ENCODE measurements around the gene RUNX3. TPM values are rescaled to one million over a fixed set of nuclear protein-coding genes. Genes with fewer than 3 reads are reported as not detected.

The RUNX3 gene
- total and polyA plus RNA-seq, 4 donors, result 0.43 to 1.1 (median 0.88) TPM

DNA sequence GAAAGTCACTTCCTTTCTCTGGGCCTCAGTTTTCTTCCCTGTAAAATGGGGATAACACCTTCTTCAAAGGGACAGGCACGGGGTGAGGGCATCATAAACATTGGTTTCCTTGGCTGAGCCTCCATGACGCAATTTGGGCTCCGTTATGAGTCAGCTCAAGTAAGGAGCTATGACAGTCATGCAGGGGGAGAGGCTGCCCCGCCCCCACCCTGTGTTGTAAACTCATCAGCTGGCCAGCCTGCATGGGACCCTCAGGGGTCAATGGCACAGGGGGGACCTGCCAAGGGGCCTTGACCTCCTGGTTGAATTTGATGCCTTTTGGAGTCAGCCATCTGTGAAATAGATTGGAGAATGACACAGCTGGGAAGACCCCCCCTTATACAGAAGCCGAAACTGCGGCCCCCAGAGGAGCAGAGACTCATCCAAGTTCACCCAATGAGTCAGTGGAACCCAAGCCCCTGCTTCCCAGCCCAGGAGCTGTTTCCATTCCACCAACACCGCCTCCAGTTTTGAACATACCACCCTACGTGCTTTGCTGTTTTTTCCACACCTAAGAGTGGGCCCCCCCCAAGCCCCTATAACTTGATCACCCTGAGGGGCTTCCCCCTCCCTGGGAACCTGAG lies 36.8 kb upstream of the RUNX3 start:
- DNase-seq (ENCODE audit: low spot score), result no peak
- H3K27ac ChIP-seq (ENCODE audit: low read depth in 1 of 2, low read length in 2 of 2), result no peak overlapping the region
- peaks cover 0 to 4% (median 0%) of the 10 kb centered on the region in 4 donors for H3K27me3 ChIP-seq (ENCODE audit: control insufficient read depth in 4 of 4, insufficient read depth in 4 of 4, low read length in 3 of 4)
- TF ChIP-seq HNF4G (IDR thresholded peaks at IDR 0.05), result no peak
- no peak for TF ChIP-seq YY1 (IDR thresholded peaks at IDR 0.05)
- no peak for TF ChIP-seq NR2F2 (IDR thresholded peaks at IDR 0.05)
- TF ChIP-seq, protein P1, sequence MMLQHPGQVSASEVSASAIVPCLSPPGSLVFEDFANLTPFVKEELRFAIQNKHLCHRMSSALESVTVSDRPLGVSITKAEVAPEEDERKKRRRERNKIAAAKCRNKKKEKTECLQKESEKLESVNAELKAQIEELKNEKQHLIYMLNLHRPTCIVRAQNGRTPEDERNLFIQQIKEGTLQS (IDR thresholded peaks at IDR 0.05), result no peak
- no peak for TF ChIP-seq FOXA2 (IDR thresholded peaks at IDR 0.05)
- no peak for TF ChIP-seq EGR1 (IDR thresholded peaks at IDR 0.05; ENCODE audit: low read depth in 2 of 2)
- no peak for TF ChIP-seq RAD21 (IDR thresholded peaks at IDR 0.05)
- TF ChIP-seq, protein P2, sequence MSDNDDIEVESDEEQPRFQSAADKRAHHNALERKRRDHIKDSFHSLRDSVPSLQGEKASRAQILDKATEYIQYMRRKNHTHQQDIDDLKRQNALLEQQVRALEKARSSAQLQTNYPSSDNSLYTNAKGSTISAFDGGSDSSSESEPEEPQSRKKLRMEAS (IDR thresholded peaks at IDR 0.05), result no peak
- TF ChIP-seq, protein P3, sequence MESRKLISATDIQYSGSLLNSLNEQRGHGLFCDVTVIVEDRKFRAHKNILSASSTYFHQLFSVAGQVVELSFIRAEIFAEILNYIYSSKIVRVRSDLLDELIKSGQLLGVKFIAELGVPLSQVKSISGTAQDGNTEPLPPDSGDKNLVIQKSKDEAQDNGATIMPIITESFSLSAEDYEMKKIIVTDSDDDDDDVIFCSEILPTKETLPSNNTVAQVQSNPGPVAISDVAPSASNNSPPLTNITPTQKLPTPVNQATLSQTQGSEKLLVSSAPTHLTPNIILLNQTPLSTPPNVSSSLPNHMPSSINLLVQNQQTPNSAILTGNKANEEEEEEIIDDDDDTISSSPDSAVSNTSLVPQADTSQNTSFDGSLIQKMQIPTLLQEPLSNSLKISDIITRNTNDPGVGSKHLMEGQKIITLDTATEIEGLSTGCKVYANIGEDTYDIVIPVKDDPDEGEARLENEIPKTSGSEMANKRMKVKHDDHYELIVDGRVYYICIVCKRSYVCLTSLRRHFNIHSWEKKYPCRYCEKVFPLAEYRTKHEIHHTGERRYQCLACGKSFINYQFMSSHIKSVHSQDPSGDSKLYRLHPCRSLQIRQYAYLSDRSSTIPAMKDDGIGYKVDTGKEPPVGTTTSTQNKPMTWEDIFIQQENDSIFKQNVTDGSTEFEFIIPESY (IDR thresholded peaks at IDR 0.05), result no peak
- TF ChIP-seq RXRA (IDR thresholded peaks at IDR 0.05), result no peak
- no peak for TF ChIP-seq TAF1 (conservative IDR thresholded peaks at IDR 0.05)
- no peak for TF ChIP-seq JUND (IDR thresholded peaks at IDR 0.05)
- TF ChIP-seq, protein P4, sequence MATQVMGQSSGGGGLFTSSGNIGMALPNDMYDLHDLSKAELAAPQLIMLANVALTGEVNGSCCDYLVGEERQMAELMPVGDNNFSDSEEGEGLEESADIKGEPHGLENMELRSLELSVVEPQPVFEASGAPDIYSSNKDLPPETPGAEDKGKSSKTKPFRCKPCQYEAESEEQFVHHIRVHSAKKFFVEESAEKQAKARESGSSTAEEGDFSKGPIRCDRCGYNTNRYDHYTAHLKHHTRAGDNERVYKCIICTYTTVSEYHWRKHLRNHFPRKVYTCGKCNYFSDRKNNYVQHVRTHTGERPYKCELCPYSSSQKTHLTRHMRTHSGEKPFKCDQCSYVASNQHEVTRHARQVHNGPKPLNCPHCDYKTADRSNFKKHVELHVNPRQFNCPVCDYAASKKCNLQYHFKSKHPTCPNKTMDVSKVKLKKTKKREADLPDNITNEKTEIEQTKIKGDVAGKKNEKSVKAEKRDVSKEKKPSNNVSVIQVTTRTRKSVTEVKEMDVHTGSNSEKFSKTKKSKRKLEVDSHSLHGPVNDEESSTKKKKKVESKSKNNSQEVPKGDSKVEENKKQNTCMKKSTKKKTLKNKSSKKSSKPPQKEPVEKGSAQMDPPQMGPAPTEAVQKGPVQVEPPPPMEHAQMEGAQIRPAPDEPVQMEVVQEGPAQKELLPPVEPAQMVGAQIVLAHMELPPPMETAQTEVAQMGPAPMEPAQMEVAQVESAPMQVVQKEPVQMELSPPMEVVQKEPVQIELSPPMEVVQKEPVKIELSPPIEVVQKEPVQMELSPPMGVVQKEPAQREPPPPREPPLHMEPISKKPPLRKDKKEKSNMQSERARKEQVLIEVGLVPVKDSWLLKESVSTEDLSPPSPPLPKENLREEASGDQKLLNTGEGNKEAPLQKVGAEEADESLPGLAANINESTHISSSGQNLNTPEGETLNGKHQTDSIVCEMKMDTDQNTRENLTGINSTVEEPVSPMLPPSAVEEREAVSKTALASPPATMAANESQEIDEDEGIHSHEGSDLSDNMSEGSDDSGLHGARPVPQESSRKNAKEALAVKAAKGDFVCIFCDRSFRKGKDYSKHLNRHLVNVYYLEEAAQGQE (IDR thresholded peaks at IDR 0.05), result no peak
- no peak for TF ChIP-seq FOXA1 (IDR thresholded peaks at IDR 0.05)
- no peak for TF ChIP-seq HNF4A (conservative IDR thresholded peaks at IDR 0.05)
- H3K4me1 ChIP-seq (ENCODE audit: control insufficient read depth in 4 of 4, insufficient read depth in 4 of 4, low read length in 3 of 4), result no peaks in the 10 kb centered on the region
- WGBS, result 64% methylated on average over 8 of the region's 8 CpGs
- H3K36me3 ChIP-seq (ENCODE audit: control insufficient read depth in 4 of 4, insufficient read depth in 3 of 4, low read depth in 1 of 4, low read length in 3 of 4), result no peaks in the 10 kb centered on the region
- no peaks in the 10 kb centered on the region for H3K9me3 ChIP-seq (ENCODE audit: control insufficient read depth in 4 of 4, low read length in 3 of 4)
- H3K9ac ChIP-seq (ENCODE audit: low read depth in 1 of 2, low read length in 2 of 2), result no peak overlapping the region
- H3K4me3 ChIP-seq (ENCODE audit: low read depth in 1 of 3, low read length in 3 of 3), result no peak overlapping the region

DNA sequence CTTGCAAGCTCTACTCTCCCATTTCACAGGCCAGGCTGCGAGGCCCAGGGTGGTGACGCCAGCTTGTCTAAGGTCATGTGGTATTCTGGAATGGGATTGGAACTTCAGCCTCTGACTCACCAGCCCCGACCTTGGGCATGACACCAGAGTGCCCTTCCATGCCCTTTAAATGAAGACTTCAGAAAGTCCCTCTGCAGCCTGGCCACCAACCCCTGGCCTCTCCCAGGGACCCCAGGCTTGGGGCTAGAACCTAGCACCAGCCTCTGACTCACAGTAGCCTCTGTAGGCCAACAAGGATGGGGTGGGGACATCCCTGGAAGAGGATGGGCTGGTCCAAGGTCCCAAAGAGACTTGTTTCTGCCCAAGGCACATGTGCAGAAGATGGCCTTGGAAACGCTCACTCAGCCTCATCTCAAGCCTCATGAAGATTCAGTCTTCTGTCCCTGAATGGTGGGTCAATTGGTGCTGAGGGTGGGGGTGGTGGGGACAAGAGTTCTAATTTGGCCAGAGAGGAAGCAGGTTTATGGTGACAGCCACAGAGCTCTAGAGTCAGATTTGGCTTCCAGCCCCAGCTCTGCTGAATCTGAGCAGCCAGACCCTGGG lies 36.1 kb upstream of the RUNX3 start:
- no peak for DNase-seq (ENCODE audit: low spot score)
- TF ChIP-seq SP1 (IDR thresholded peaks at IDR 0.05) (no peak), JUND (IDR thresholded peaks at IDR 0.05) (no peak)
- WGBS, result 70% methylated on average over 4 of the region's 4 CpGs
- Histone ChIP-seq H3K4me1 (ENCODE audit: control insufficient read depth in 4 of 4, insufficient read depth in 4 of 4, low read length in 3 of 4) (no peaks in the 10 kb centered on the region), H3K36me3 (ENCODE audit: control insufficient read depth in 4 of 4, insufficient read depth in 3 of 4, low read depth in 1 of 4, low read length in 3 of 4) (no peaks in the 10 kb centered on the region), H3K9ac (ENCODE audit: low read depth in 1 of 2, low read length in 2 of 2) (no peak overlapping the region), H3K9me3 (ENCODE audit: control insufficient read depth in 4 of 4, low read length in 3 of 4) (no peaks in the 10 kb centered on the region), H3K4me3 (ENCODE audit: low read depth in 1 of 3, low read length in 3 of 3) (no peak overlapping the region), H3K27me3 (ENCODE audit: control insufficient read depth in 4 of 4, insufficient read depth in 4 of 4, low read length in 3 of 4) (peaks cover 0 to 4% (median 0%) of the 10 kb centered on the region in 4 donors), H3K27ac (ENCODE audit: low read depth in 1 of 2, low read length in 2 of 2) (no peak overlapping the region)
